T-helper 2 cell treated with Interferon-gamma antibody and Interleukin-4, amounts not matched to agents 5 μg/mL and 100 μg/mL, for 36 hours (primary cell): ENCODE data around the gene DUT.

ENCODE experiments used
- DNase-seq: peaks from one replicate; pipeline ENCODE4 v3.0.0; 2021; ENCODE audit warnings: low spot score
- H3K27ac Mint-ChIP-seq: one replicate; pipeline ENCODE4 v1.8.0; 2021; ENCODE audit warnings: mild to moderate bottlenecking, mixed read lengths
- H3K27me3 Mint-ChIP-seq: one replicate; pipeline ENCODE4 v1.8.0; 2021; ENCODE audit warnings: low read depth, mixed read lengths
- H3K36me3 Mint-ChIP-seq: one replicate; pipeline ENCODE4 v1.8.0; 2021; ENCODE audit warnings: low read depth, mixed read lengths
- H3K4me1 Mint-ChIP-seq: one replicate; pipeline ENCODE4 v1.8.0; 2021; ENCODE audit warnings: low read depth, mixed read lengths
- H3K4me3 Mint-ChIP-seq: one replicate; pipeline ENCODE4 v1.8.0; 2022; ENCODE audit warnings: mild to moderate bottlenecking, moderate library complexity, mixed read lengths
- H3K9me3 Mint-ChIP-seq: one replicate; pipeline ENCODE4 v1.8.0; 2021; ENCODE audit warnings: mixed read lengths

DUT gene

GRCh38 chr15:48389691-48390143 lies 58.5 kb downstream of the DUT start:
- H3K36me3 Mint-ChIP-seq = no peaks in the 10 kb centered on the region
- H3K9me3 Mint-ChIP-seq = no peaks in the 10 kb centered on the region
- no peak for DNase-seq
- peaks cover 6% of the 10 kb centered on the region for H3K27me3 Mint-ChIP-seq
- no peaks in the 10 kb centered on the region for H3K4me1 Mint-ChIP-seq
- H3K4me3 Mint-ChIP-seq = no peak overlapping the region
- H3K27ac Mint-ChIP-seq = no peak overlapping the region

GRCh38 chr15:48391950-48392349 lies 60.7 kb downstream of the DUT start:
- no peaks in the 10 kb centered on the region for H3K4me1 Mint-ChIP-seq
- no peaks in the 10 kb centered on the region for H3K36me3 Mint-ChIP-seq
- H3K27ac Mint-ChIP-seq = no peak overlapping the region
- no peak overlapping the region for H3K4me3 Mint-ChIP-seq
- no peaks in the 10 kb centered on the region for H3K9me3 Mint-ChIP-seq
- H3K27me3 Mint-ChIP-seq = peaks cover 6% of the 10 kb centered on the region
- no peak for DNase-seq

GRCh38 chr15:48392356-48392755 lies 61.1 kb downstream of the DUT start:
- H3K4me1 Mint-ChIP-seq = no peaks in the 10 kb centered on the region
- DNase-seq = no peak
- peaks cover 6% of the 10 kb centered on the region for H3K27me3 Mint-ChIP-seq
- no peak overlapping the region for H3K4me3 Mint-ChIP-seq
- no peaks in the 10 kb centered on the region for H3K9me3 Mint-ChIP-seq
- H3K36me3 Mint-ChIP-seq = no peaks in the 10 kb centered on the region
- H3K27ac Mint-ChIP-seq = no peak overlapping the region
